Measurements from ENCODE around the gene SLC51B. TPM values are rescaled to one million over a fixed set of nuclear protein-coding genes. Genes with fewer than 3 reads are reported as not detected.

The SLC51B gene
- total and polyA plus RNA-seq, 9 of the 15 experiments (the other 6 are each of a cell fraction or from before 2014, with no cell fraction given): not detected

GRCh38 chr15:65101411-65101890 is 56.3 kb downstream of the SLC51B start (continued):
- no peak for TF ChIP-seq TEAD2 (tag; IDR thresholded peaks at IDR 0.05)
- TF ChIP-seq REST (IDR thresholded peaks at IDR 0.05; ENCODE audit: borderline replicate concordance): peak; percentile 36; the same call in 1 of the 2 replicates
- TF ChIP-seq REST (CRISPR knock-in tag; IDR thresholded peaks at IDR 0.05; ENCODE audit: low read depth): no peak
